HL-60 (cell line): ENCODE data around the gene SYNJ2.
A peak's percentile ranks its signal among the peaks of the same experiment; 100 is the strongest.

Experiments used
- DNase-seq, 2 experiments: peaks; one replicate each; pipeline ENCODE4 v3.0.0-alpha.2; 2010 to 2020; ENCODE audit warnings: low read depth in 1 of 2, low spot score in 1 of 2
- H3K27ac ChIP-seq: fragments of 250-450 bp; sonication (Bioruptor Pico); replicated peaks from 2 replicates; pipeline ENCODE4 v1.5.1; 2020; ENCODE audit warnings: mild to moderate bottlenecking, moderate library complexity
- H3K27me3 ChIP-seq: fragments of 250-450 bp; sonication (Bioruptor Pico); 2 replicates; pipeline ENCODE4 v1.5.1; 2021; ENCODE audit warnings: mild to moderate bottlenecking, moderate library complexity; ENCODE audit not compliant: insufficient read depth, poor library complexity, severe bottlenecking
- H3K4me3 ChIP-seq: replicated peaks from 2 replicates; pipeline ENCODE4 v1.5.1; 2011; ENCODE audit warnings: mild to moderate bottlenecking, control low read depth, low read length; ENCODE audit not compliant: insufficient read depth
- GABPA ChIP-seq: IDR thresholded peaks from 2 replicates; pipeline ENCODE4 v1.6.1; 2012; ENCODE audit warnings: low read depth
- POLR2AphosphoS5 ChIP-seq: IDR thresholded peaks from 2 replicates; pipeline ENCODE4 v1.6.1; 2012; ENCODE audit warnings: low read depth
- REST ChIP-seq: IDR thresholded peaks from 2 replicates; pipeline ENCODE4 v1.6.1; 2012; ENCODE audit warnings: low read depth; ENCODE audit not compliant: insufficient replicate concordance
- SPI1 ChIP-seq: IDR thresholded peaks from 2 replicates; pipeline ENCODE4 v1.6.1; 2012; ENCODE audit warnings: low read depth, mild to moderate bottlenecking, borderline replicate concordance
- TF ChIP-seq, protein P1 (sequence below): IDR thresholded peaks from one replicate; pipeline ENCODE4 v1.5.1; 2011; ENCODE audit warnings: low read length, control low read depth, inconsistent platforms; ENCODE audit not compliant: insufficient read depth

SYNJ2 gene

DNA sequence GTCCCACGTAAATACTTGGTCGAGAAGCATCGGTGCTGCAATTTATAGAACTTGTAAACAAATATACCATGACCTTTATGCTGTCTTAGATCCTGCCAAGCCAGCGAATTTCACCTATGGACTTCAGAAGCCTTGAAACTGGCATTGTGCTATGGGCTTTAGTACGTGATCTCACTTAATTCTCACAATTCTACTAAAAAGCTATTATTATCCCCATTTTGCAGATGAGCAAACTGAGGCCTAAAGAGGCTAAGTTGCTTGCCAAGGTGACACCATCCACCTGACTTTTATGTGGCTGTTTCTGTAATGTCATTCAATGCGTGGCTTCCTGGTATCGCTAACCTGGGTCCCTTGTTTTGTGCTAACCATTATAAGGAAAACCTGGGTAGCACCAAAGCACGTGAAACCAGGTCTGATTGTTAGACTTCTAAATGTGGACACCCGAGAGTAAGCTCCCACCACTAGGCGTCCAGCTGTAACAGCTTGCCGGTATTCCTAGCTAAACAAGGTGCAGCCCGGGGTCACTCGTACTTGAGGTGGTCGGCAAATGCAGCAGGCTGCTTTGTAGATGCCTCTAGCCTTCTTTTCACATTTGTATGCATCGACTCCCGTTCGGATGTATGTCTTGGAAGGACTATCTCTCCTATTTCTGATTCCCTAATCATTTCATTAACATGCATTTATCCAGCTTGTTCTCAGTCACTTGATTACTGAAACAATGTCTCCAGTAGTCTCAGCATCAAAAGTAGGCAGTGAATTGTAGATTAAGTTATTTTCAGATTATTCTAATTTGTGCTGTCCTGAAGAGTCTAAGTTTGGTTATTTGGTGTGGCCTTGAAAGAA is 1.1 kb downstream of the SYNJ2 start:
- Histone ChIP-seq H3K4me3 (peak overlapping the region; percentile 54), H3K27me3 (no peaks in the 10 kb centered on the region), H3K27ac (no peak overlapping the region)
- no peak for DNase-seq
- TF ChIP-seq GABPA (no peak), REST (no peak), SPI1 (no peak), POLR2AphosphoS5 (no peak)
- TF ChIP-seq, protein P1, sequence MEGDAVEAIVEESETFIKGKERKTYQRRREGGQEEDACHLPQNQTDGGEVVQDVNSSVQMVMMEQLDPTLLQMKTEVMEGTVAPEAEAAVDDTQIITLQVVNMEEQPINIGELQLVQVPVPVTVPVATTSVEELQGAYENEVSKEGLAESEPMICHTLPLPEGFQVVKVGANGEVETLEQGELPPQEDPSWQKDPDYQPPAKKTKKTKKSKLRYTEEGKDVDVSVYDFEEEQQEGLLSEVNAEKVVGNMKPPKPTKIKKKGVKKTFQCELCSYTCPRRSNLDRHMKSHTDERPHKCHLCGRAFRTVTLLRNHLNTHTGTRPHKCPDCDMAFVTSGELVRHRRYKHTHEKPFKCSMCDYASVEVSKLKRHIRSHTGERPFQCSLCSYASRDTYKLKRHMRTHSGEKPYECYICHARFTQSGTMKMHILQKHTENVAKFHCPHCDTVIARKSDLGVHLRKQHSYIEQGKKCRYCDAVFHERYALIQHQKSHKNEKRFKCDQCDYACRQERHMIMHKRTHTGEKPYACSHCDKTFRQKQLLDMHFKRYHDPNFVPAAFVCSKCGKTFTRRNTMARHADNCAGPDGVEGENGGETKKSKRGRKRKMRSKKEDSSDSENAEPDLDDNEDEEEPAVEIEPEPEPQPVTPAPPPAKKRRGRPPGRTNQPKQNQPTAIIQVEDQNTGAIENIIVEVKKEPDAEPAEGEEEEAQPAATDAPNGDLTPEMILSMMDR = no peak

GRCh38 chr6:157983406-157984119 is 1.9 kb downstream of the SYNJ2 start:
- H3K27ac ChIP-seq = no peak overlapping the region
- no peaks in the 10 kb centered on the region for H3K27me3 ChIP-seq
- no peak for DNase-seq
- TF ChIP-seq, protein P1 = no peak
- TF ChIP-seq REST = no peak
- no peak for TF ChIP-seq SPI1
- TF ChIP-seq GABPA = no peak
- TF ChIP-seq POLR2AphosphoS5 = no peak
- no peak overlapping the region for H3K4me3 ChIP-seq

GRCh38 chr6:157984128-157984527 is 2.5 kb downstream of the SYNJ2 start:
- TF ChIP-seq, protein P1 = no peak
- TF ChIP-seq GABPA = no peak
- no peak for TF ChIP-seq POLR2AphosphoS5
- TF ChIP-seq REST = no peak
- no peak for TF ChIP-seq SPI1
- Histone ChIP-seq H3K27me3 (no peaks in the 10 kb centered on the region), H3K27ac (no peak overlapping the region), H3K4me3 (no peak overlapping the region)
- no peak for DNase-seq
